ENCODE results near the gene NXT2.

GRCh38 chrX:109577055-109577454, 40.4 kb downstream of the NXT2 start:
- TF ChIP-seq, protein P1, sequence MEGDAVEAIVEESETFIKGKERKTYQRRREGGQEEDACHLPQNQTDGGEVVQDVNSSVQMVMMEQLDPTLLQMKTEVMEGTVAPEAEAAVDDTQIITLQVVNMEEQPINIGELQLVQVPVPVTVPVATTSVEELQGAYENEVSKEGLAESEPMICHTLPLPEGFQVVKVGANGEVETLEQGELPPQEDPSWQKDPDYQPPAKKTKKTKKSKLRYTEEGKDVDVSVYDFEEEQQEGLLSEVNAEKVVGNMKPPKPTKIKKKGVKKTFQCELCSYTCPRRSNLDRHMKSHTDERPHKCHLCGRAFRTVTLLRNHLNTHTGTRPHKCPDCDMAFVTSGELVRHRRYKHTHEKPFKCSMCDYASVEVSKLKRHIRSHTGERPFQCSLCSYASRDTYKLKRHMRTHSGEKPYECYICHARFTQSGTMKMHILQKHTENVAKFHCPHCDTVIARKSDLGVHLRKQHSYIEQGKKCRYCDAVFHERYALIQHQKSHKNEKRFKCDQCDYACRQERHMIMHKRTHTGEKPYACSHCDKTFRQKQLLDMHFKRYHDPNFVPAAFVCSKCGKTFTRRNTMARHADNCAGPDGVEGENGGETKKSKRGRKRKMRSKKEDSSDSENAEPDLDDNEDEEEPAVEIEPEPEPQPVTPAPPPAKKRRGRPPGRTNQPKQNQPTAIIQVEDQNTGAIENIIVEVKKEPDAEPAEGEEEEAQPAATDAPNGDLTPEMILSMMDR (IDR thresholded peaks at IDR 0.05; ENCODE audit: low read depth, low read length): no peak
- TF ChIP-seq POLR2A (IDR thresholded peaks at IDR 0.05; ENCODE audit: extremely low read depth, insufficient read length): no peak
